ENCODE data around the gene ATP5F1A. TPM values are rescaled to one million over a fixed set of nuclear protein-coding genes. Genes with fewer than 3 reads are reported as not detected.
"Not testable (repeated sequence)": the region's sequence is repeated elsewhere in the genome, so short reads cannot be mapped to it uniquely, and the experiment has no call there.

ATP5F1A gene
- total RNA-seq, 1 experiment from 2014 or later = 890 TPM

- DNase-seq (ENCODE audit: low read depth, low spot score); in situ Hi-C loops (cut with HindIII; ENCODE audit: low pct_unique_long_range_greater_than_20kb, low sequenced_read_pairs): not testable (repeated sequence)
These were observed 9.6 kb downstream of the ATP5F1A start for GRCh38 chr18:46088501-46088900.

- in situ Hi-C loops (cut with HindIII; ENCODE audit: low pct_unique_long_range_greater_than_20kb, low sequenced_read_pairs) = no loop called here
- DNase-seq (ENCODE audit: low read depth, low spot score) = no peak
These were observed 13.7 kb downstream of the ATP5F1A start for GRCh38 chr18:46084431-46084830.

GRCh38 chr18:46080156-46080555 lies 17.9 kb downstream of the ATP5F1A start:
- no peak for DNase-seq (ENCODE audit: low read depth, low spot score)
- in situ Hi-C loops (cut with HindIII; ENCODE audit: low pct_unique_long_range_greater_than_20kb, low sequenced_read_pairs) = no loop called here

- in situ Hi-C loops (cut with HindIII; ENCODE audit: low pct_unique_long_range_greater_than_20kb, low sequenced_read_pairs) = no loop called here
- no peak for DNase-seq (ENCODE audit: low read depth, low spot score)
These were observed 18.8 kb downstream of the ATP5F1A start for GRCh38 chr18:46079336-46079735.

GRCh38 chr18:46073474-46074331 lies 24.4 kb downstream of the ATP5F1A start:
- in situ Hi-C loops (cut with HindIII; ENCODE audit: low pct_unique_long_range_greater_than_20kb, low sequenced_read_pairs) = no loop called here
- DNase-seq (ENCODE audit: low read depth, low spot score) = peak; percentile 72

GRCh38 chr18:46072959-46073358 lies 25.1 kb downstream of the ATP5F1A start:
- in situ Hi-C loops (cut with HindIII; ENCODE audit: low pct_unique_long_range_greater_than_20kb, low sequenced_read_pairs) = no loop called here
- no peak for DNase-seq (ENCODE audit: low read depth, low spot score)

GRCh38 chr18:46072376-46072867 lies 25.7 kb downstream of the ATP5F1A start:
- no peak for DNase-seq (ENCODE audit: low read depth, low spot score)
- in situ Hi-C loops (cut with HindIII; ENCODE audit: low pct_unique_long_range_greater_than_20kb, low sequenced_read_pairs) = no loop called here

GRCh38 chr18:46071653-46072375 lies 26.3 kb downstream of the ATP5F1A start, which contains the start of gene PSTPIP2:
Gene PSTPIP2, minus strand, starts transcription at chr18:46072260. Its CDS starts 72 bp downstream, at chr18:46072188.
- in situ Hi-C loops (cut with HindIII; ENCODE audit: low pct_unique_long_range_greater_than_20kb, low sequenced_read_pairs) = no loop called here

GRCh38 chr18:46070815-46071652 lies 27.1 kb downstream of the ATP5F1A start:
- in situ Hi-C loops (cut with HindIII; ENCODE audit: low pct_unique_long_range_greater_than_20kb, low sequenced_read_pairs) = no loop called here

More at GRCh38 chr18:46071653-46072375, 26.3 kb downstream of the ATP5F1A start, which contains the start of gene PSTPIP2:
- no peak for DNase-seq (ENCODE audit: low read depth, low spot score)

GRCh38 chr18:46070232-46070631 lies 27.9 kb downstream of the ATP5F1A start:
- no peak for DNase-seq (ENCODE audit: low read depth, low spot score)
- in situ Hi-C loops (cut with HindIII; ENCODE audit: low pct_unique_long_range_greater_than_20kb, low sequenced_read_pairs) = no loop called here

More at GRCh38 chr18:46070815-46071652, 27.1 kb downstream of the ATP5F1A start:
- DNase-seq (ENCODE audit: low read depth, low spot score) = no peak

- no peak for DNase-seq (ENCODE audit: low read depth, low spot score)
- in situ Hi-C loops (cut with HindIII; ENCODE audit: low pct_unique_long_range_greater_than_20kb, low sequenced_read_pairs) = no loop called here
These were observed 28.6 kb downstream of the ATP5F1A start for GRCh38 chr18:46069524-46069923.

- no peak for DNase-seq (ENCODE audit: low read depth, low spot score)
- in situ Hi-C loops (cut with HindIII; ENCODE audit: low pct_unique_long_range_greater_than_20kb, low sequenced_read_pairs) = no loop called here
These were observed 29.3 kb downstream of the ATP5F1A start for GRCh38 chr18:46068763-46069162.

- in situ Hi-C loops (cut with HindIII; ENCODE audit: low pct_unique_long_range_greater_than_20kb, low sequenced_read_pairs) = no loop called here
- no peak for DNase-seq (ENCODE audit: low read depth, low spot score)
These were observed 30.6 kb downstream of the ATP5F1A start for GRCh38 chr18:46067438-46068007.

- in situ Hi-C loops (cut with HindIII; ENCODE audit: low pct_unique_long_range_greater_than_20kb, low sequenced_read_pairs) = no loop called here
These were observed 35.3 kb downstream of the ATP5F1A start for GRCh38 chr18:46062781-46063180.

GRCh38 chr18:46061796-46062195 lies 36.3 kb downstream of the ATP5F1A start:
- DNase-seq (ENCODE audit: low read depth, low spot score) = no peak
- in situ Hi-C loops (cut with HindIII; ENCODE audit: low pct_unique_long_range_greater_than_20kb, low sequenced_read_pairs) = no loop called here

More at GRCh38 chr18:46062781-46063180, 35.3 kb downstream of the ATP5F1A start:
- DNase-seq (ENCODE audit: low read depth, low spot score) = no peak

- no peak for DNase-seq (ENCODE audit: low read depth, low spot score)
- in situ Hi-C loops (cut with HindIII; ENCODE audit: low pct_unique_long_range_greater_than_20kb, low sequenced_read_pairs) = no loop called here
These were observed 36.7 kb downstream of the ATP5F1A start for GRCh38 chr18:46061387-46061786.

- no peak for DNase-seq (ENCODE audit: low read depth, low spot score)
- in situ Hi-C loops (cut with HindIII; ENCODE audit: low pct_unique_long_range_greater_than_20kb, low sequenced_read_pairs) = no loop called here
These were observed 37.7 kb downstream of the ATP5F1A start for GRCh38 chr18:46060359-46060841.

Measured in SK-MEL-5 (cell line).